ENCODE results near the gene TAF1B. TPM values are rescaled to one million over a fixed set of nuclear protein-coding genes. Genes with fewer than 3 reads are reported as not detected.

Gene TAF1B
- total RNA-seq, 2 experiments from 2014 or later, result 49.4 to 54.7 TPM

GRCh38 chr2:9980520-9980919, 137.2 kb downstream of the TAF1B start:
- Mint-ChIP-seq H3K4me1 (peaks cover 33% of the 10 kb centered on the region), H3K27ac (no peak overlapping the region), H3K9me3 (peaks cover 3% of the 10 kb centered on the region), H3K4me3 (no peak overlapping the region), H3K36me3 (ENCODE audit: low read depth) (peaks cover 9% of the 10 kb centered on the region), H3K27me3 (peaks cover 16% of the 10 kb centered on the region)
- POLR2A ChIA-PET, result no interaction called here
- DNase-seq, result no peak
- CTCF ChIA-PET, result interaction anchor here (1.2 to 1.4 kb wide), 2 partner anchors 10 to 48 kb away, joined by 3 read pairs; no protein-coding TSS in a partner anchor

- Mint-ChIP-seq H3K4me1 (peaks cover 24% of the 10 kb centered on the region), H3K36me3 (ENCODE audit: low read depth) (peaks cover 7% of the 10 kb centered on the region), H3K4me3 (no peak overlapping the region), H3K9me3 (peaks cover 3% of the 10 kb centered on the region), H3K27ac (no peak overlapping the region), H3K27me3 (peaks cover 16% of the 10 kb centered on the region)
- ChIA-PET CTCF (interaction anchor here (0.6 to 1.4 kb wide), 3 partner anchors 9 to 91 kb away, joined by 3 to 4 read pairs (median 3); no protein-coding TSS in a partner anchor), POLR2A (interaction anchor here (1.2 kb wide), 1 partner anchor 66 kb away, joined by 3 read pairs; no protein-coding TSS in a partner anchor)
- DNase-seq, result no peak
Measured at GRCh38 chr2:9981655-9982054, 138.4 kb downstream of the TAF1B start.

- ChIA-PET POLR2A (interaction anchor here (2.5 kb wide), 1 partner anchor 62 kb away, joined by 12 read pairs; the partner anchor contains the start of gene KLF11), CTCF (no interaction called here)
- no peak overlapping the region for H3K27ac Mint-ChIP-seq
Measured at GRCh38 chr2:9982248-9982647, 139.0 kb downstream of the TAF1B start.

GRCh38 chr2:9982891-9983290, 139.6 kb downstream of the TAF1B start:
- H3K36me3 Mint-ChIP-seq (ENCODE audit: low read depth), result peaks cover 4% of the 10 kb centered on the region
- no peak for DNase-seq
- peaks cover 20% of the 10 kb centered on the region for H3K4me1 Mint-ChIP-seq
- no peak overlapping the region for H3K4me3 Mint-ChIP-seq
- ChIA-PET POLR2A (interaction anchor here (2.5 kb wide), 1 partner anchor 61 kb away, joined by 12 read pairs; the partner anchor contains the start of gene KLF11), CTCF (interaction anchor here (0.8 to 6.2 kb wide), 9 partner anchors 8 to 452 kb away, joined by 3 to 157 read pairs (median 17); partner anchors contain the start of gene KLF11)
- H3K9me3 Mint-ChIP-seq, result peaks cover 3% of the 10 kb centered on the region
- no peak overlapping the region for H3K27ac Mint-ChIP-seq
- peaks cover 16% of the 10 kb centered on the region for H3K27me3 Mint-ChIP-seq

More at GRCh38 chr2:9982248-9982647, 139.0 kb downstream of the TAF1B start:
- no peak overlapping the region for H3K4me3 Mint-ChIP-seq
- H3K9me3 Mint-ChIP-seq, result peaks cover 3% of the 10 kb centered on the region
- peaks cover 16% of the 10 kb centered on the region for H3K27me3 Mint-ChIP-seq
- no peak for DNase-seq
- peaks cover 4% of the 10 kb centered on the region for H3K36me3 Mint-ChIP-seq (ENCODE audit: low read depth)
- peaks cover 20% of the 10 kb centered on the region for H3K4me1 Mint-ChIP-seq

- Mint-ChIP-seq H3K9me3 (no peaks in the 10 kb centered on the region), H3K4me3 (no peak overlapping the region), H3K27me3 (peaks cover 13% of the 10 kb centered on the region), H3K36me3 (ENCODE audit: low read depth) (no peaks in the 10 kb centered on the region), H3K27ac (no peak overlapping the region), H3K4me1 (peaks cover 16% of the 10 kb centered on the region)
- no peak for DNase-seq
- ChIA-PET POLR2A (interaction anchor here (1.0 to 2.5 kb wide), 7 partner anchors 14 to 65 kb away, joined by 3 to 14 read pairs (median 6); partner anchors contain the start of gene KLF11), CTCF (interaction anchor here (0.6 to 6.2 kb wide), 46 partner anchors 7 to 587 kb away, joined by 3 to 157 read pairs (median 6); partner anchors contain the start of gene KLF11)
Measured at GRCh38 chr2:9983401-9984216, 140.3 kb downstream of the TAF1B start.

Other genes starting within 250 kb of the TAF1B start
- 100 to 1,000 TPM; 335 to 351 TPM for gene YWHAQ, start 212.5 kb upstream of the TAF1B start, total RNA-seq
- gene GRHL1, start 108.2 kb downstream of the TAF1B start, total RNA-seq, result 1 to 10 TPM; 1.2 to 2.0 TPM
- 10 to 100 TPM; 14.4 to 16.0 TPM for gene KLF11, start 200.1 kb downstream of the TAF1B start, total RNA-seq
- gene CYS1, start 236.9 kb downstream of the TAF1B start, total RNA-seq, result under 1 TPM; 0.40 to 0.71 TPM